Subcutaneous adipose tissue (tissue), 4 donors: ENCODE data around the gene SERPINB6. TPM values are rescaled to one million over a fixed set of nuclear protein-coding genes. Genes with fewer than 3 reads are reported as not detected.

Source experiments
- total RNA-seq, 4 donors: library from RNA; depleted of rRNA; stranded (reverse); fragments of >200 nt; gene quantifications; one replicate each; pipeline ENCODE4 v1.1.0, GENCODE V29; 2016
- TF ChIP-seq, protein P1 (sequence below): fragments of 450-650 bp; IDR thresholded peaks from one replicate; pipeline ENCODE4 v1.5.1; 2016; ENCODE audit warnings: low read depth, mild to moderate bottlenecking, control low read depth, antibody characterized with exemption, moderate library complexity

SERPINB6 gene
- 100 to 1,000 TPM; 111 to 243 (median 166) TPM for total RNA-seq

GRCh38 chr6:2971420-2972218, at the start of gene SERPINB6:
SERPINB6 (minus strand) TSS chr6:2971567; CDS start chr6:2959332, 12,235 bp downstream.
- TF ChIP-seq, protein P1, sequence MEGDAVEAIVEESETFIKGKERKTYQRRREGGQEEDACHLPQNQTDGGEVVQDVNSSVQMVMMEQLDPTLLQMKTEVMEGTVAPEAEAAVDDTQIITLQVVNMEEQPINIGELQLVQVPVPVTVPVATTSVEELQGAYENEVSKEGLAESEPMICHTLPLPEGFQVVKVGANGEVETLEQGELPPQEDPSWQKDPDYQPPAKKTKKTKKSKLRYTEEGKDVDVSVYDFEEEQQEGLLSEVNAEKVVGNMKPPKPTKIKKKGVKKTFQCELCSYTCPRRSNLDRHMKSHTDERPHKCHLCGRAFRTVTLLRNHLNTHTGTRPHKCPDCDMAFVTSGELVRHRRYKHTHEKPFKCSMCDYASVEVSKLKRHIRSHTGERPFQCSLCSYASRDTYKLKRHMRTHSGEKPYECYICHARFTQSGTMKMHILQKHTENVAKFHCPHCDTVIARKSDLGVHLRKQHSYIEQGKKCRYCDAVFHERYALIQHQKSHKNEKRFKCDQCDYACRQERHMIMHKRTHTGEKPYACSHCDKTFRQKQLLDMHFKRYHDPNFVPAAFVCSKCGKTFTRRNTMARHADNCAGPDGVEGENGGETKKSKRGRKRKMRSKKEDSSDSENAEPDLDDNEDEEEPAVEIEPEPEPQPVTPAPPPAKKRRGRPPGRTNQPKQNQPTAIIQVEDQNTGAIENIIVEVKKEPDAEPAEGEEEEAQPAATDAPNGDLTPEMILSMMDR = no peak

DNA sequence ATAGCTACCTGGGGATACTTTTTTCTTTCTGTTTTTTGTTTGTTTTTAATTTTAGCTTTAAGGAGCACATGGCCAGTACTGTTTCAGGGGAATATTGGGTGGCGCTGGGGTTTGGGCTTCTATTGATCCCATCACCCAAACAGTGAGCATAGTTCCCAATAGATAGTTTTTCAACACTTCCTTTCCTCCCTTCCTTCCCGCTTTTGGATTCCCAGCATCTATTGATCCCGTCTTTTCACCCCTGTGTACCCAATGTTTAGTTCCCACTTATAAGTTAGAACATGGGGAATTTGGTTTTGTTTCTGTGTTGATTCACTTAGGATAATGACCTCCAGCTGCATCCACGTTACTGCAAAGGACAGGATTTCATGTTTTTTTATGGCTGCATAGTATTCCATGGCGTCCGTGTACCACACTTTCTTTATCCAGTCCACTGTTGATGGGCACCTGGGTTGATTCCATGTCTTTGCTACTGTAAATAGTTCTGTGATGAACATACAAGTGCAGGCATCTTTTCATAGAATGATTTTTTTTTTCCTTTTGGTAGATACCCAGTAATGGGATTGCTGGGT, 48.5 kb upstream of the SERPINB6 start:
- TF ChIP-seq, protein P1 = no peak

DNA sequence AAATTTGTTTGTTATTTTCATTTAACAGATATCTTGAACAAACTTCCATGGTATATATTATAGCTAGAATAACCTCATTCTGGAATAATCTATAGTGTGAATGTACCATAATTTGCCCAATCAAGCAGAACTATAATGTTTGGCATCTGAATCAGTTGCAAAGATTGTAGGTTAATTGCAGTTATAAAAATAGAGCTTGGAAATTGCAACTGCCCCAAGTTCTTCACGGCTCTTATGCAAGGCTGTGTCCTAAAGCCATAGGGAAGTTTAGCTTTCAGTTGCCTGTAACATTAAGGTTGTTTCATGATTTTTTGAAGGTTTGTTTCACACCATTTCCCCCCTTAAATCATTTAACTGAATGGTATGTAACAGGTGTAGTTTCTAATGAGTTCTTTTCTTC, 47.7 kb upstream of the SERPINB6 start:
- TF ChIP-seq, protein P1 = no peak

DNA sequence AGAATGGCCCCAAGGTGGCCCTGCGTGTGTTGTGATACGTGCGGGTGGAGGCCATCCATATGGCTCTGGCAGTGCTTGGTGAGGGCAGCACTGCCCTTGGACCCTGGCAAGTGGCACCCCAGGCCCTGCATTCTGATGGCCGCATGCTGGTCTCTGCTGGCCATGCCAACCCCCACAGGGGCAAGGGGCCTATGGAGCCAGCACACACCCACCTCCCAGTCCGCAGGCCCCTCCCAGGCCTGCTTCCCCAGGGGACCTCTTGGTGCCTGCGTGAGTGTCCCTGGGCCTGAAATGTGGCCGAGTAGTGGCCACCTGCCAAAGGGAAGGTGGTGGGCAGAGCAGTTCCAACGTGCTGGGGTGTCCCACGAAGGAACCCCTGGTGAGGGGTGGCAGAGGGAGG, 45.9 kb upstream of the SERPINB6 start:
- TF ChIP-seq, protein P1 = no peak

DNA sequence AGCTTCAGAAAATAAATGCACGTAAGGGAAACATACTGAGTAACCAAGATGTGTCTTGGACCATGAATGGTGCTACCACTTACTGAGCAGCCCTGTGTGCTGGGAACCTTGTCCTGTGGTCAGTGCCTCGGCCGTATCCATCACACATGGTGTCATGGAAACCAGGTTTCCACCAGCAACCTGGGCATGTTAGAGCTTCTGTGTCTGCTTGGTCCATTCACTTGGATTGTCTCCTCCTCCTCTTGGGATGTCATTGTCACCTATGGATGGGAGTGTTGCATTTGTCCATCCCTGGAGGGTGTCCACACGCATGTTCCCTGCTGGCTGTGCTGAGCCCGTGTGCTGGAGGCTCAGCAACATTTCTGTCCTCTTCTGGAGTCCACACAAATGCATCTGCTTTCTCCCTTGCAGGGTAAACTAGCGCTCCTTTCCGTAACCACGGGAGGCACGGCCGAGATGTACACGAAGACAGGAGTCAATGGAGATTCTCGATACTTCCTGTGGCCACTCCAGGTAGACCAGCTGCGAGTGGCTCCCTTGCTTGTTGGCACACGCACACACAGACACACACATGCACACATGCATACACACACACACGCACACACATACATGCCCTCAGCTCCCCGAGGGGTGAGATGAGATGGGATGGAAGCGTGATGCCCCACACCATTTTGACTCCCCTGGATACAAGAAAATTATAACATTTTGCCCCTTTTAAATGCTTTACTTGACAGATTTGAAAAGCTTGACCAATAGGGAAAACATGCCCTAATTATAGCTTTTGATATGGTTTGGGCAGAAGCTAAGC, 45.3 kb upstream of the SERPINB6 start:
- TF ChIP-seq, protein P1 = no peak

DNA sequence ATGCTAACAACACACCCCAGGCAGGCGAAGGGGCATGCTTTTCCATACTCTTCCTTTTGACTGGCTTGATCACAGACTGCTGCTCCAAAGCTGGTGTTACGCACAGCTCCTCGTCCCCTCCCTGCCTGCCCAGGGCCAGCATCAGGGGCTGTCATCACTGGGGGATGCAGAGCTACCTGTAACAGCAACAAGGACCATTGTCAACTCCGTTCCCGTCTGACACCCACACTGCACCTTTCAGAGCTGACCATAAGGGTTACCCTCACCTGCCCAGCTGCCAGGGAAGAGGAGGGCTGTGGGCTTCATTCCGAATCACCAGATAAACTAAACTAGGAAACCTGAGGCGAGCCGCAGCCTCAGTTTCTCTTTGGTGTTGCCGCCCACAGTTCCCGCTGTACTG, 43.8 kb upstream of the SERPINB6 start:
- TF ChIP-seq, protein P1 = no peak

DNA sequence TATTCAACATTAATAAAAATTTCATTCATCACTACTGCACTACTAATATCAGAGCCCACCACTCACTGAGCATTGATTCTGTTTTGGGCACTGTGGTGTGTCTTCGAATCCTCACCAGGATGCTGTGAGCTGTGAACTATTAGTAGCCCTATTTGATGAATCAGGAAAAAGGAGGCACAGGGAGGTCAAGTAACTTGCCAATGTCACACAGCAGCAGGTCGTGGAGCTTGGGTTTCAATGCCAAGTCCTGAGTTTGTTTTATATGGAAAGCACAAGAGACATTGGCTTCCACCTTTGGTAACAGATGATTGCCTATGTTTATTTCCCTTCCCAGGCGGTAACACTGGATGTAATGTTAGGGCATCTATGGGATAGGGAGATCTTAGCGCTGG, 43.3 kb upstream of the SERPINB6 start:
- TF ChIP-seq, protein P1 = no peak
